Hepatocyte (in vitro differentiated cells): ENCODE results near the gene PLEKHB1. TPM values are rescaled to one million over a fixed set of nuclear protein-coding genes. Genes with fewer than 3 reads are reported as not detected.

Source experiments
- DNase-seq: peaks from one replicate; pipeline ENCODE4 v3.0.0-alpha.2; 2016; ENCODE audit warnings: low spot score
- H2AFZ ChIP-seq: fragments of 200-600 bp; sonication (generic); 2 replicates; pipeline ENCODE4 v1.6.0; 2016; ENCODE audit warnings: antibody characterized with exemption, mild to moderate bottlenecking
- H3K27ac ChIP-seq: fragments of 200-600 bp; sonication (generic); 2 replicates; pipeline ENCODE4 v1.5.1; 2016; ENCODE audit warnings: mild to moderate bottlenecking
- H3K27me3 ChIP-seq: fragments of 200-600 bp; sonication (generic); 2 replicates; pipeline ENCODE4 v1.6.1; 2016
- H3K36me3 ChIP-seq: fragments of 200-600 bp; sonication (generic); replicated peaks from 2 replicates; pipeline ENCODE4 v1.5.1; 2016; ENCODE audit warnings: low read depth; ENCODE audit not compliant: insufficient read depth
- H3K4me1 ChIP-seq: fragments of 200-600 bp; sonication (generic); 2 replicates; pipeline ENCODE4 v1.5.1; 2016; ENCODE audit warnings: mild to moderate bottlenecking, moderate library complexity; ENCODE audit not compliant: insufficient read depth
- H3K4me2 ChIP-seq: fragments of 200-600 bp; sonication (generic); 2 replicates; pipeline ENCODE4 v1.6.0; 2016
- H3K4me3 ChIP-seq: fragments of 200-600 bp; sonication (generic); 2 replicates; pipeline ENCODE4 v1.5.1; 2016; ENCODE audit warnings: mild to moderate bottlenecking
- H3K79me2 ChIP-seq: fragments of 200-600 bp; sonication (generic); 2 replicates; pipeline ENCODE4 v1.6.0; 2017; ENCODE audit warnings: mild to moderate bottlenecking
- H3K9me2 ChIP-seq: fragments of 200-600 bp; sonication (generic); replicated peaks from 2 replicates; pipeline ENCODE4 v1.6.0; 2017; ENCODE audit warnings: mild to moderate bottlenecking; ENCODE audit not compliant: insufficient read depth
- H3K9me3 ChIP-seq: fragments of 200-600 bp; sonication (generic); 2 replicates; pipeline ENCODE4 v1.5.1; 2016; ENCODE audit warnings: low read depth, mild to moderate bottlenecking
- H4K20me1 ChIP-seq: fragments of 200-600 bp; sonication (generic); 2 replicates; pipeline ENCODE4 v1.6.0; 2016; ENCODE audit warnings: mild to moderate bottlenecking; ENCODE audit not compliant: insufficient read depth, poor library complexity, severe bottlenecking
- EZH2 ChIP-seq: fragments of 200-600 bp; sonication (generic); IDR thresholded peaks from 2 replicates; pipeline ENCODE4 v1.6.1; 2016; ENCODE audit warnings: antibody characterized with exemption, mild to moderate bottlenecking, borderline replicate concordance
- EZH2phosphoT487 ChIP-seq: fragments of 200-600 bp; sonication (generic); IDR thresholded peaks from one replicate; pipeline ENCODE4 v1.6.1; 2018; ENCODE audit warnings: antibody characterized with exemption, mild to moderate bottlenecking, low read depth, moderate library complexity; ENCODE audit not compliant: unreplicated experiment, severe bottlenecking
- WGBS: methylation state at CpG from one replicate; pipeline ENCODE4 v1.1.6; 2016; ENCODE audit warnings: low lambda C conversion rate; ENCODE audit errors: missing lambda C conversion rate; 5-methylcytosine and 5-hydroxymethylcytosine counted together
- polyA plus RNA-seq: library from polyadenylated mRNA; unstranded; fragments of >200 nt; fragmentation: Nextera tagmentation; extraction: Ambion mirVana; gene quantifications from 2 replicates; pipeline ENCODE4 v1.2.1, GENCODE V29; 2016
- total RNA-seq: library from RNA; depleted of rRNA; stranded (reverse); fragments of >200 nt; gene quantifications from 2 replicates; pipeline ENCODE4 v1.2.3, GENCODE V29; 2014
- TF ChIP-seq, protein P1 (sequence below): fragments of 200-600 bp; sonication (generic); IDR thresholded peaks from 2 replicates; pipeline ENCODE4 v1.5.1; 2016; ENCODE audit warnings: antibody characterized with exemption, mild to moderate bottlenecking; ENCODE audit not compliant: poor library complexity

Gene PLEKHB1
- total and polyA plus RNA-seq, 2 experiments from 2014 or later: 12.2 to 14.8 TPM

DNA sequence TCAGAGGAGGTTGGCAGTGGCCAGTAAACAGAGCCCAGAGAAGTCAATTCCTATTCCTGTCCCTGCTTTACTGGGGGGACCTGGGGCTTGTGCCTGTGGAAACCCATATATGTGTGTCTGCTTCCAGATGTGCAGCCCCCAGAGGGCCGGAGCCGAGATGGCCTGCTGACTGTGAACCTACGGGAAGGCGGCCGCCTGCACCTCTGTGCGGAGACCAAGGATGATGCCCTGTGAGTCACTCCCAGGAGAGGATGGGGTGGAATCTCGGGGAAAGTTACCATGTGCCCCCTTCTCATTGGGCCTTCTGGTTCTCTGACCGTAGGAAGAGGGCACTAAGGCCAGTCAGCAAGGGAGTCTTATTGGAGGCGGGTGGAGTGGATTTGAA is 5.3 kb downstream of the PLEKHB1 start:
- no peaks in the 10 kb centered on the region for H3K9me2 ChIP-seq
- H3K4me2 ChIP-seq: no peak overlapping the region
- H3K79me2 ChIP-seq: no peaks in the 10 kb centered on the region
- TF ChIP-seq EZH2phosphoT487 (no peak), EZH2 (no peak)
- TF ChIP-seq, protein P1, sequence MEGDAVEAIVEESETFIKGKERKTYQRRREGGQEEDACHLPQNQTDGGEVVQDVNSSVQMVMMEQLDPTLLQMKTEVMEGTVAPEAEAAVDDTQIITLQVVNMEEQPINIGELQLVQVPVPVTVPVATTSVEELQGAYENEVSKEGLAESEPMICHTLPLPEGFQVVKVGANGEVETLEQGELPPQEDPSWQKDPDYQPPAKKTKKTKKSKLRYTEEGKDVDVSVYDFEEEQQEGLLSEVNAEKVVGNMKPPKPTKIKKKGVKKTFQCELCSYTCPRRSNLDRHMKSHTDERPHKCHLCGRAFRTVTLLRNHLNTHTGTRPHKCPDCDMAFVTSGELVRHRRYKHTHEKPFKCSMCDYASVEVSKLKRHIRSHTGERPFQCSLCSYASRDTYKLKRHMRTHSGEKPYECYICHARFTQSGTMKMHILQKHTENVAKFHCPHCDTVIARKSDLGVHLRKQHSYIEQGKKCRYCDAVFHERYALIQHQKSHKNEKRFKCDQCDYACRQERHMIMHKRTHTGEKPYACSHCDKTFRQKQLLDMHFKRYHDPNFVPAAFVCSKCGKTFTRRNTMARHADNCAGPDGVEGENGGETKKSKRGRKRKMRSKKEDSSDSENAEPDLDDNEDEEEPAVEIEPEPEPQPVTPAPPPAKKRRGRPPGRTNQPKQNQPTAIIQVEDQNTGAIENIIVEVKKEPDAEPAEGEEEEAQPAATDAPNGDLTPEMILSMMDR: no peak
- H3K27ac ChIP-seq: no peak overlapping the region
- no peaks in the 10 kb centered on the region for H4K20me1 ChIP-seq
- H3K4me3 ChIP-seq: no peak overlapping the region
- WGBS: 95% methylated on average over 9 of the region's 9 CpGs
- no peak for DNase-seq
- H3K27me3 ChIP-seq: no peaks in the 10 kb centered on the region
- no peak overlapping the region for H2AFZ ChIP-seq
- no peaks in the 10 kb centered on the region for H3K9me3 ChIP-seq
- no peaks in the 10 kb centered on the region for H3K36me3 ChIP-seq
- H3K4me1 ChIP-seq: no peaks in the 10 kb centered on the region

DNA sequence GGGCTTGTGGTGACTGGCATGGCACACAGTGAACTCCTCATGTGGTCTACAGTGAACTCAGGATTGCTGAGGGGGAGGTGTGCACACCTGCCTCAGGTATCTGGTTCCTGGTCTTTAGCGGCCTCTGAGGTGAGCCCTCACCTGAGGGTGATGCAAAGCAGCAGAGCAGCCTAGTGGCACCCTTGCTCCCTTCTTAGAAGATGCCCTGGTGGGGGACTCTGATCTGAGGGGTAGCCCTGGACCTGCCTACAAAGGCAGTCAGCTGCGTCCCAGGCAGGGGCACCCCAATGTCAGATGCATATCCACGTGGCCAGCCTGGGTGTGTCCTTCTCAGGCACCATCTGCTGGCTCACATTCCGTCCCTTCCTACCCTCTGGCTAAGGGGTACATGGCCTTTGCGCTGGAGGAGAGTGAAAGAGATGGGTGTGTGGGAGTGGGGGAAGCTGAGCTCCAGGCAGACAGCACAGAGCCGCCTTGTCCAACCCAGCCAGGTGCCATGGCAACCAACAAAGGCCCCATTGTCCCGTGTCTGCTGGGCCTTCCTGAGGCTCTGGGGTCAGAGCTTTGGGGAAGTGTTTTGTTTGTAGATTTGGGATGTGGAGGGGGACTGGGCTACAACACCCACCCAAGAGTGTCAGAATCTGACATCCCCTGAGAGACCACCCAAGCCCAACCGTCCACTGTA is 5.8 kb downstream of the PLEKHB1 start:
- H3K27ac ChIP-seq: no peak overlapping the region
- H3K9me3 ChIP-seq: no peaks in the 10 kb centered on the region
- H3K79me2 ChIP-seq: no peaks in the 10 kb centered on the region
- 57% methylated on average over 8 of the region's 8 CpGs for WGBS
- DNase-seq: no peak
- H2AFZ ChIP-seq: no peak overlapping the region
- H4K20me1 ChIP-seq: no peaks in the 10 kb centered on the region
- H3K4me1 ChIP-seq: no peaks in the 10 kb centered on the region
- TF ChIP-seq EZH2 (no peak), EZH2phosphoT487 (no peak)
- TF ChIP-seq, protein P1: no peak
- H3K4me2 ChIP-seq: no peak overlapping the region
- H3K27me3 ChIP-seq: no peaks in the 10 kb centered on the region
- H3K4me3 ChIP-seq: no peak overlapping the region
- H3K36me3 ChIP-seq: no peaks in the 10 kb centered on the region
- no peaks in the 10 kb centered on the region for H3K9me2 ChIP-seq

DNA sequence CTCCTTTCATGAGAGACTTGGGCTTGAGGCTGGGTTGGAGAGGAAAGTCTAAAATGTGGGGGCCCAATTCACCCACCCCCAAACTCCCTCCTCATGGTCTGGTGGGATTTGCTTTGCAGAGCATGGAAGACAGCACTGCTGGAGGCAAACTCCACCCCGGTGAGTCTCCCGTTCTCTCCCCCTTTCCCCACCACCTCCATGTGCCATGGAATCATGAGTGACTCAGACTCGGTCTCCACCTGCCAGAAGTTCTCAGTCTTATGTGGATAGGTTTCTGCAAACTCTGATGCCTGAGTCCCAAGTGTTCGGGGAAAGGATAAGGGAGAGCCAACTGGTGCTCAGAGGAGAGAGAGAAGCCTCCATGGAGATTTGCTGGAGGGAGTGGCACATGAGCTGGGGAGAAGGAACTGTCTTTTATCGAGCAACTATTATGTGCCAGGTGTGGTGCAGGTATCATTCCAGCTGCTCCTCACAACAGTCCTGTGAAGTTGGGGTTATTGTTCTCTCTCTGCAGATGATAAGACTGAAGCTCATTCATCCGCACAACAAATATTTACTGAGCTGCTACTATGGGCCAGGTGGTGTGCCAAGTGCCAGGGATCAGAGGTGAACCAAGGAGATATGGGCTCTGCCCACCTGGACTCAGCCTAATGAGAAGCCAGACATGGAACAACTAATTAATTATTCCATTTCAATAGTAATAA is 6.6 kb downstream of the PLEKHB1 start:
- no peak overlapping the region for H3K27ac ChIP-seq
- H4K20me1 ChIP-seq: no peaks in the 10 kb centered on the region
- H3K9me2 ChIP-seq: no peaks in the 10 kb centered on the region
- no peaks in the 10 kb centered on the region for H3K4me1 ChIP-seq
- H2AFZ ChIP-seq: no peak overlapping the region
- no peak overlapping the region for H3K4me2 ChIP-seq
- no peak overlapping the region for H3K4me3 ChIP-seq
- H3K9me3 ChIP-seq: no peaks in the 10 kb centered on the region
- no peaks in the 10 kb centered on the region for H3K79me2 ChIP-seq
- WGBS: 94% methylated on average over 6 of the region's 6 CpGs
- TF ChIP-seq, protein P1: no peak
- TF ChIP-seq EZH2phosphoT487: no peak
- no peak for TF ChIP-seq EZH2
- H3K27me3 ChIP-seq: no peaks in the 10 kb centered on the region
- no peaks in the 10 kb centered on the region for H3K36me3 ChIP-seq
- DNase-seq: no peak
